MCF 10A (cell line): Measurements from ENCODE around the gene NEK10. TPM values are rescaled to one million over a fixed set of nuclear protein-coding genes. Genes with fewer than 3 reads are reported as not detected.

Source experiments
- BruUV-seq: library from RNA; stranded (reverse); fragments of 400-500 nt; replicated peaks from 2 replicates; lab custom pipeline; 2021; lab: Mats Ljungman, UMichigan
- CTCF ChIA-PET: fragments of 300-600 bp; sonication (Branson Sonifier 250); formaldehyde crosslinking; extraction: SDS; loops from one replicate; lab custom pipeline; 2021; ENCODE audit warnings: antibody characterized with exemption, inconsistent platforms; lab: Yijun Ruan, JAX
- POLR2A ChIA-PET: fragments of 300-600, 350-650 bp; sonication (Branson Sonifier 250); formaldehyde crosslinking; extraction: SDS; loops from one replicate; lab custom pipeline; 2020; ENCODE audit warnings: antibody characterized with exemption, inconsistent platforms; lab: Yijun Ruan, JAX
- DNase-seq: peaks from one replicate; pipeline ENCODE4 v3.0.0-alpha.2; 2018; ENCODE audit not compliant: unreplicated experiment
- H3K27ac Mint-ChIP-seq: one replicate; pipeline ENCODE4 v1.8.0; 2022; ENCODE audit warnings: mild to moderate bottlenecking, low read depth, mixed read lengths; ENCODE audit not compliant: unreplicated experiment
- H3K27me3 Mint-ChIP-seq: one replicate; pipeline ENCODE4 v1.8.0; 2022; ENCODE audit warnings: mixed read lengths; ENCODE audit not compliant: insufficient read depth, unreplicated experiment
- H3K36me3 Mint-ChIP-seq: one replicate; pipeline ENCODE4 v1.8.0; 2022; ENCODE audit warnings: mild to moderate bottlenecking, moderate library complexity, mixed read lengths; ENCODE audit not compliant: insufficient read depth, unreplicated experiment
- H3K4me1 Mint-ChIP-seq: one replicate; pipeline ENCODE4 v1.8.0; 2022; ENCODE audit warnings: mixed read lengths; ENCODE audit not compliant: insufficient read depth, unreplicated experiment
- H3K4me3 Mint-ChIP-seq: one replicate; pipeline ENCODE4 v1.8.0; 2022; ENCODE audit warnings: mild to moderate bottlenecking, moderate library complexity, mixed read lengths; ENCODE audit not compliant: unreplicated experiment
- H3K9me3 Mint-ChIP-seq: one replicate; pipeline ENCODE4 v1.8.0; 2022; ENCODE audit warnings: mixed read lengths; ENCODE audit not compliant: unreplicated experiment
- CTCF ChIP-seq: fragments of 200-600 bp; IDR thresholded peaks from one replicate; pipeline ENCODE4 v1.8.0; 2022; ENCODE audit warnings: antibody characterized with exemption, mild to moderate bottlenecking; ENCODE audit not compliant: unreplicated experiment
- intact Hi-C: fragments of 100-400 bp; cut with micrococcal nuclease; formaldehyde crosslinking; loops from 2 replicates; pipeline ENCODE4 v1.14.1; 2022
- total RNA-seq: library from RNA; stranded (reverse); gene quantifications from 2 replicates; pipeline ENCODE4 v1.2.3, GENCODE V29; 2022

The NEK10 gene
- total RNA-seq, 1 experiment from 2014 or later = 0.44 TPM

- Mint-ChIP-seq H3K4me1 (peaks cover 2% of the 10 kb centered on the region), H3K27ac (no peak overlapping the region), H3K4me3 (no peak overlapping the region), H3K36me3 (no peaks in the 10 kb centered on the region), H3K27me3 (no peaks in the 10 kb centered on the region), H3K9me3 (no peaks in the 10 kb centered on the region)
- ChIA-PET POLR2A (interaction anchor here (0.8 kb wide), 1 partner anchor 9 kb away, joined by 4 read pairs; no protein-coding TSS in a partner anchor), CTCF (interaction anchor here (0.6 kb wide), 2 partner anchors 362 to 630 kb away, joined by 3 to 4 read pairs; no protein-coding TSS in a partner anchor)
- intact Hi-C loops = no loop called here
- BruUV-seq = no TSS peak
- no peak for TF ChIP-seq CTCF
- no peak for DNase-seq
Measured at GRCh38 chr3:27317096-27317495, 52.1 kb downstream of the NEK10 start.

- Mint-ChIP-seq H3K27ac (no peak overlapping the region), H3K4me3 (no peak overlapping the region), H3K36me3 (no peaks in the 10 kb centered on the region), H3K27me3 (no peaks in the 10 kb centered on the region), H3K4me1 (peaks cover 13% of the 10 kb centered on the region), H3K9me3 (peaks cover 4% of the 10 kb centered on the region)
- POLR2A ChIA-PET = interaction anchor here (0.8 kb wide), 1 partner anchor 18 kb away, joined by 4 read pairs; no protein-coding TSS in a partner anchor
- intact Hi-C loops = no loop called here
- DNase-seq = no peak
- no TSS peak for BruUV-seq
- CTCF ChIA-PET = interaction anchor here (1.0 to 6.1 kb wide), 3 partner anchors 12 to 367 kb away, joined by 3 to 38 read pairs (median 3); no protein-coding TSS in a partner anchor
- no peak for TF ChIP-seq CTCF
Measured at GRCh38 chr3:27315003-27315402, 54.2 kb downstream of the NEK10 start.

- no peak overlapping the region for H3K4me3 Mint-ChIP-seq
- no peaks in the 10 kb centered on the region for H3K36me3 Mint-ChIP-seq
- DNase-seq = peak; percentile 82
- no TSS peak for BruUV-seq
- H3K27ac Mint-ChIP-seq = peak overlapping the region; percentile 37
- intact Hi-C loops = loop anchor here (1.0 to 5.0 kb wide), 2 partner anchors 155 to 400 kb away; no protein-coding TSS in a partner anchor
- TF ChIP-seq CTCF = peak; percentile 62
- ChIA-PET CTCF (interaction anchor here (0.6 to 6.1 kb wide), 24 partner anchors 9 to 400 kb away, joined by 3 to 38 read pairs (median 4); no protein-coding TSS in a partner anchor), POLR2A (interaction anchor here (1.0 to 1.1 kb wide), 2 partner anchors 9 to 14 kb away, joined by 4 to 5 read pairs; no protein-coding TSS in a partner anchor)
- H3K27me3 Mint-ChIP-seq = no peaks in the 10 kb centered on the region
- H3K9me3 Mint-ChIP-seq = peaks cover 4% of the 10 kb centered on the region
- peaks cover 13% of the 10 kb centered on the region for H3K4me1 Mint-ChIP-seq
Measured at GRCh38 chr3:27312044-27312668, 57.0 kb downstream of the NEK10 start.

GRCh38 chr3:27311400-27311799 is 57.8 kb downstream of the NEK10 start:
- no peaks in the 10 kb centered on the region for H3K36me3 Mint-ChIP-seq
- H3K9me3 Mint-ChIP-seq = peaks cover 4% of the 10 kb centered on the region
- H3K27ac Mint-ChIP-seq = peak overlapping the region; percentile 37
- DNase-seq = peak; percentile 91
- CTCF ChIA-PET = interaction anchor here (0.6 to 6.1 kb wide), 19 partner anchors 10 to 401 kb away, joined by 3 to 38 read pairs (median 4); no protein-coding TSS in a partner anchor
- POLR2A ChIA-PET = interaction anchor here (0.6 to 1.2 kb wide), 4 partner anchors 11 to 397 kb away, joined by 3 to 5 read pairs (median 3); no protein-coding TSS in a partner anchor
- H3K4me1 Mint-ChIP-seq = peaks cover 13% of the 10 kb centered on the region
- no peaks in the 10 kb centered on the region for H3K27me3 Mint-ChIP-seq
- no peak for TF ChIP-seq CTCF
- intact Hi-C loops = loop anchor here (1.0 to 5.0 kb wide), 2 partner anchors 370 to 401 kb away; no protein-coding TSS in a partner anchor
- H3K4me3 Mint-ChIP-seq = no peak overlapping the region
- no TSS peak for BruUV-seq
